ENCODE results near the gene FAM107B.
"Not testable (repeated sequence)": the region's sequence is repeated elsewhere in the genome, so short reads cannot be mapped to it uniquely, and the experiment has no call there.

FAM107B gene

DNA sequence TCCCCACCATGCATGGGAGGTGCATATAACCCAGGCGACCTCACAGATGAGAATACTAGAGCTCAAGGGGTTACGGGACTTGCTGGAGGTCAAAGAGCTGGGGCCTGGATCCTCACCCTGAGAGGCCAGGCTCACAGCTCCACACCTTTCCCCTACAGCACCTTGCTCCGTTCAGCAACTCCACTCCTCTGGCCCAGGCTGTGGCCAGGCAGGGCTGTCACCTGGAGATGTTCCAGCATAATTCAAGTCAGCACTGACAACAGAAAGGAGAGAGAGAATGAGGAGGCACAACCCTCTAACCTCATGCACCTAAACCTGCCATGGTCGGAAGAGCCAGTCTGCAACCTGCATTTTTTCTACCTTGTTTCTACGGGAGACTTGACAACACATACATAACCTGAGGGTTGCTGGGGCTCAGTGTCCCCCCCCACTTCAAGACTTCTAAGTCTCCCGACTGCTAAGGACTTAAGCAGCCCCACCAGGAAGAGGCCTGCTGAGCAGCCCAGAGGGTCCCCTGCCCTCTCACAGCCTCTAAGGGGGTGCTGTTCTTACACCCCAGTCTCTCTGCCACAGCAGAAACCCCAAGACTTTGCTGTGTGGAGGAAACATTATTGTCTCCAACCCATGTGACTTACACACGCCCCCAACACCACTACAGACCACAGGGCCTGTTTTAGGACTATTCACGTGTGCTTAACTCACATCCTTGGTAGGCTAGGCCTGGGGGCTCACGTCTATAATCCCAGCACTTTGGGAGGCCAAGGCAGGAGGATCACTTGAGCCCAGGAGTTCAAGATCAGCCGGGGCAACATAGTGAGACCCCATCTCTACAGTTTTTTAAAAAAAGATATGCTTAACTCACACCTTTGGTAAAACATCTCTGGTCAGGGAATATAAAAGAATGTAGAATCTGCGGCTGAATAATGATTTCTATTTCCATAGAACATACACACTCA is 175.6 kb downstream of the FAM107B start:
- DNase-seq (ENCODE audit: low read depth), result no peak
- TF ChIP-seq, protein P1, sequence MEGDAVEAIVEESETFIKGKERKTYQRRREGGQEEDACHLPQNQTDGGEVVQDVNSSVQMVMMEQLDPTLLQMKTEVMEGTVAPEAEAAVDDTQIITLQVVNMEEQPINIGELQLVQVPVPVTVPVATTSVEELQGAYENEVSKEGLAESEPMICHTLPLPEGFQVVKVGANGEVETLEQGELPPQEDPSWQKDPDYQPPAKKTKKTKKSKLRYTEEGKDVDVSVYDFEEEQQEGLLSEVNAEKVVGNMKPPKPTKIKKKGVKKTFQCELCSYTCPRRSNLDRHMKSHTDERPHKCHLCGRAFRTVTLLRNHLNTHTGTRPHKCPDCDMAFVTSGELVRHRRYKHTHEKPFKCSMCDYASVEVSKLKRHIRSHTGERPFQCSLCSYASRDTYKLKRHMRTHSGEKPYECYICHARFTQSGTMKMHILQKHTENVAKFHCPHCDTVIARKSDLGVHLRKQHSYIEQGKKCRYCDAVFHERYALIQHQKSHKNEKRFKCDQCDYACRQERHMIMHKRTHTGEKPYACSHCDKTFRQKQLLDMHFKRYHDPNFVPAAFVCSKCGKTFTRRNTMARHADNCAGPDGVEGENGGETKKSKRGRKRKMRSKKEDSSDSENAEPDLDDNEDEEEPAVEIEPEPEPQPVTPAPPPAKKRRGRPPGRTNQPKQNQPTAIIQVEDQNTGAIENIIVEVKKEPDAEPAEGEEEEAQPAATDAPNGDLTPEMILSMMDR (IDR thresholded peaks at IDR 0.05; ENCODE audit: insufficient read depth, low read depth, low read length, missing control alignments), result no peak
- H3K4me3 ChIP-seq (ENCODE audit: low read length), result no peak overlapping the region

DNA sequence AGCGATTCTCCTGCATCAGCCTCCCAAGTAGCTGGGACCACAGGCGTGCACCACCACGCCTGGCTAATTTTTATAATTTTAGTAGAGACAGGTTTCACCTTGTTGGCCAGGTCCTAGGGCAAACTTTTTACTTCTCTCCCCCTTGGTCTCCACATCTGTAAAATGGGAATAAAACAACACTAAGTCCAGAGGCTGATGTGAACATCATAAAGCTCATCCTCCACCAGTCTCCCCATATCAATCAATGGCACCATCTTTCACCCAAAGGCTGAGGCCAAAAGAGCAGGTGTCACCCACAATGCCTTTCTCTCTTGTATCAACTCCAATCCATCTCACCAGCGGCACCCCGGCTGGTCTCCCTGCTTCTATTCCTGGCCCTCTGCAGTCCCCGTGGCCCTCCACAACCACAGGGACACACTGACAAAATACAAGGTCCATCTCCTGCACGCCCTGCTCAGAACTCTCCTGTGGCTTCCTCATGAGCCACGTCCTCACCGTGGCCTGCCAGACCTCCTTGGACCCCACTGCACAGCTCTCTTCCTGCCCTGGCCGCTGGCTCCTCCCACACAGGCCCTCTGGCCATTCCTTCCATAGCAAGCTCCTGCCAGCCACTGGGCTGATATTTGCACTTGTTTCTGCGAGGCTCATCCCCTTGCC is 179.0 kb downstream of the FAM107B start:
- TF ChIP-seq, protein P1 (IDR thresholded peaks at IDR 0.05; ENCODE audit: insufficient read depth, low read depth, low read length, missing control alignments), result no peak
- H3K4me3 ChIP-seq (ENCODE audit: low read length), result no peak overlapping the region
- DNase-seq (ENCODE audit: low read depth), result no peak

DNA sequence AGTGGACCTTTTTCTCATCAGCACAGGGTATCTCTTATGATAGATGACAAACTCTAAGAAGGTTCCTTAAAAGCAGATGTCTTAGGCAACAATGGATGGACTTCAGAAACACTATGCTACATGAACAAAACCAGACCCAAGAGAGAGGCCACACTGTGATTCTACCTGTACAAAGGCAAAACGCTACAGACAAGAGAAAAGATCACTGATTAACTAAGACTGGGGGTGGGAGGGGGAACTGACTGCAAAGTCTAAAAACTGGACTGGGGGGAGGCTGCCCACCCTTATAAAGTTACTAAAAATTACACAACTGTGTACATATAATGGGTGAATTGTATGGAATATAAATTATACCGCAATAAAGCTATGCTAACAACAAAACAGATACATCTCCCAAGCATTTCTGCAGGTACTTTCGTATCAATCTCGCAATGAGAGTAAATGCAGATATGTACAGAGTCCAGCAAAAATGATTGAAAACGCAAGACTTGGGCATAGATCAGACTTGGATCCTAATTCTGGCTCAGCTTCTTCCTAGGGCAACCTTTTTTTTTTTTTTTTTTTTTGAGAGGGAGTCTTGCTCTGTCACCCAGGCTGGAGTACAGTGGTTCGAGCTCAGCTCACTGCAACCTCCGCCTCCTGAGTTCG is 179.7 kb downstream of the FAM107B start:
- TF ChIP-seq, protein P1 (IDR thresholded peaks at IDR 0.05; ENCODE audit: insufficient read depth, low read depth, low read length, missing control alignments), result no peak
- DNase-seq (ENCODE audit: low read depth), result no peak
- H3K4me3 ChIP-seq (ENCODE audit: low read length), result no peak overlapping the region

DNA sequence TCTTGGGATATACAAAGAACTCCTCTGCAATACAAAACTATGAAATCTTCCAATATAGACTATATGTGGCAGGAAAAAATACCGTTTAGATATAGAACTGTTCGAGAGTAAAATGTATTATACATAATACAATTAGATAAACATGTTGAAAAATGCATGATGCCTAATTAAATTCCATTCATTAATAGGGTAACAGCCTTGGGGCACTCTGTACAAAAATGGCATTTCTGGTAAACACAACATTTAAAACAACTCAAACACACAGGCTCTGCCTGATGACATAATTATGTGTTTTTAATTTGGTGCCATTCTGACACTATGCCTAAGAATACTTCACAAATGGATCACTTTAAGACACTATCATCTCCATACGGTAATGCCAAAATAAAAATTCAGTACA is 180.9 kb downstream of the FAM107B start:
- TF ChIP-seq, protein P1 (IDR thresholded peaks at IDR 0.05; ENCODE audit: insufficient read depth, low read depth, low read length, missing control alignments), result no peak
- DNase-seq (ENCODE audit: low read depth), result no peak
- H3K4me3 ChIP-seq (ENCODE audit: low read length), result no peak overlapping the region

DNA sequence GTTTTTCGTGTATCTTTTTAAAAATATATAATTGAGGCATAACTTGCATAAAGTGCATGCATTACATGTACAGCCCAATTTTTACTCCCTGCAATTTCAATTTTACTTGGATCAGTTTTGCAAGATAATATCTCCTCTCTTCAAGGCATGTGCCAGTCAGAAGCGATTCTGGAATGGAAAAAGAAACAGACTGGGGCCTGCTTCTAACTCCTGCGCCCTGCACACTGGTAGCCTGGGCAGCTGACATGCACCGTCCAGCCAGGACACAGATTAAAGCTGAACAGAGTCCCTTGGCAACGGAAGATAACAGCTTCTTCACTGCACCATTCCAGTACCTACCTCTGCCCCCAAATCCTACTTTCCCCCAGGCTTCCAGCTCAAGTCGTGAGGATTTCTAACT is 182.1 kb downstream of the FAM107B start:
- no peak overlapping the region for H3K4me3 ChIP-seq (ENCODE audit: low read length)
- TF ChIP-seq, protein P1 (IDR thresholded peaks at IDR 0.05; ENCODE audit: insufficient read depth, low read depth, low read length, missing control alignments), result no peak
- no peak for DNase-seq (ENCODE audit: low read depth)

DNA sequence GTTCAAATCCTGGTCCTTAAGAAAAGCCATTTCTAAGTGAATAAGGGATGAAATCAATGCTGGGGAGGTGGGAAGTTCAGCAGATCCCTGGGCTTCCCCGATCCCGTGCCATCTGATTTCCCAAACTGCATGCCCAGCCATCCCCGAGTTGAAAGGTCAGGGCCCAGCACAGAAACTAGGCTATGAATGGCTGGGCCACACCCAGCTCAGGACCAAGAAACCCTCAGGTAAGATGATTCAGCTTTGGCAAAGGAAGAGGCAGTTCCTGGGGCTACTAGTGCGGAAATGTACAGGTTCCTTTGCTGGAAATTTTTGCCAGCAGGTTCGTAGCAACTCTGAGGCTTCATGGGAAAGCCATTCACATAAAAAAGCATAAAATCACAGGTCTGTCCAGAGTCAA is 182.7 kb downstream of the FAM107B start:
- TF ChIP-seq, protein P1 (IDR thresholded peaks at IDR 0.05; ENCODE audit: insufficient read depth, low read depth, low read length, missing control alignments), result no peak
- DNase-seq (ENCODE audit: low read depth), result peak; percentile 63
- no peak overlapping the region for H3K4me3 ChIP-seq (ENCODE audit: low read length)

DNA sequence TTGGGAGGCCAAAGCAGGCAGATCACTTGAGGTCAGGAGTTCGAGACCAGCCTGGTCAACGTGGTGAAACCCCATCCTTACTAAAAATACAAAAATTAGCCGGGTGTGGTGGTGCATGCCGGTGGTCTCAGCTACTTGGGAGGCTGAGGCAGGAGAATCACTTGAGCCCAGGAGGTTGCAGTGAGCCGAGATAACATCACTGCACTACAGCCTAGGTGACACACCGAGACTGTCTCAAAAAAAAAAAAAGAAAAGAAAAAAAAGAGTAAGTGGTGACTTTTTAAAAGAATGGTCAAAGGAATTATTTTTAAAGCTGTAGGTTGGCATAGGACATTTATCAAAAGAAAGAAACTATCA is 185.8 kb downstream of the FAM107B start:
- not testable (repeated sequence) for H3K4me3 ChIP-seq (ENCODE audit: low read length); DNase-seq (ENCODE audit: low read depth)

Measured in epithelial cell of esophagus (primary cell).